Left colon (tissue), 2 donors: ENCODE results near the gene ZNF571. TPM values are rescaled to one million over a fixed set of nuclear protein-coding genes. Genes with fewer than 3 reads are reported as not detected.

Experiments
- ATAC-seq: fragments of 200-7000 bp; cut with Tn5 transposase; one replicate; pipeline ENCODE4 v1.9.1; 2020; ENCODE audit warnings: mild to moderate bottlenecking, moderate library complexity
- DNase-seq, 2 donors: peaks; one replicate each; pipeline ENCODE4 v3.0.0-alpha.2; 2020
- intact Hi-C, 2 donors: fragments of 100-400 bp; cut with DNase I in 1 of 2; cut with micrococcal nuclease in 1 of 2; formaldehyde crosslinking; loops; one replicate each; pipeline versions ENCODE4 v1.11.2 to v1.14.0; 2022; cut with DNase I, micrococcal nuclease
- long read RNA-seq: library from polyadenylated mRNA; unstranded; transcript quantifications from one replicate; pipeline ENCODE4 v2.0.0, GENCODE V29; 2021
- total RNA-seq, 2 donors: library from RNA; stranded (reverse); fragmentation: NEBNext Ultra II Directional; extraction: Animal tissue kit (Norgen Biotek cat#: 25700); gene quantifications; one replicate each; pipeline ENCODE4 v1.2.1, GENCODE V29; 2021
- donor health status: DM: no; HTN: no; CAD: no.
- donor health status: DM: yes; HTN: yes; CAD: no.

The ZNF571 gene
- total RNA-seq = 1 to 10 TPM; 2.6 to 2.8 TPM
- long read RNA-seq, partial matches to known transcripts = 0 of 1 reads
- long read RNA-seq, other reads (novel, unspliced or antisense) = 1 of 1 reads

DNA sequence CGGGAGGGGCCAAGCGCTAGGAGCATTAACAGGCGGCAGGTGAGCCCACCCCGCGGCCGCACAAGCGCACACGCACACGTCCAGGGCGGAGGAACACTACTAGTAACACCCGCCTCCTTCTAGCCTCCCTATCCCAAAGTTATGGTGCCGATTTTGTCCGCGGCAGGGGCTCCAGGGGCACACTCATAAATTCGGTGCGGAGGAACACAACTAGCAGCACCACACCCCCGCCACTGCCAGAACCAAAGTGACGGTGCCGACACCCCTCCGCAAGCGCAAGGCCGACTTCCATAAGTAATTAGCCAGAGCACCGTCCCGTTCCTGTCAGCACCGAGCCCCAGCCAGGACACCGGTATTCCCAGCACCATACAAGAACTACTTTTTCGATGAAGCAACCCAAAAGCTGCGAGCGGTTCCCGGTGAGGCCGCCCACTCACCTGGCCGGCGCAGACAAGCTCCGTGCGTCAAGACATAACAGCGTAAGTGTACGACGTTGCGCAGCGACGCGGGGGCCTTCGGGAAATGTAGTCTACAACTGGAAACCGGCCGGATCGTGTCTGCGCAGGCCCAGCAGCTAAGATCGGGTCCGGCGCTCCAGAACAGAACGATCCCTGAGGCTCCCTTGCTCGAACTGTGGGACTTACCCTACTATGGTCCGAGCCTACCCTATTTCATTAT, at the start of gene ZNF571, which contains the start of gene ZNF540:
Gene ZNF571, minus strand, starts transcription at position 489 of the 678 bp plus-strand sequence. CDS start 8,116 bp downstream, outside the sequence.
Gene ZNF540, plus strand, starts transcription at position 573 of the 678 bp plus-strand sequence. CDS start 3,572 bp downstream, outside the sequence.
- ATAC-seq (peak; percentile 98), DNase-seq (peak; percentile 96 to 97)
- intact Hi-C loops = loop anchor here in 1 of 2 donors (10.0 kb wide), 1 partner anchor 60 kb away; the partner anchor contains the start of gene ZFP30

DNA sequence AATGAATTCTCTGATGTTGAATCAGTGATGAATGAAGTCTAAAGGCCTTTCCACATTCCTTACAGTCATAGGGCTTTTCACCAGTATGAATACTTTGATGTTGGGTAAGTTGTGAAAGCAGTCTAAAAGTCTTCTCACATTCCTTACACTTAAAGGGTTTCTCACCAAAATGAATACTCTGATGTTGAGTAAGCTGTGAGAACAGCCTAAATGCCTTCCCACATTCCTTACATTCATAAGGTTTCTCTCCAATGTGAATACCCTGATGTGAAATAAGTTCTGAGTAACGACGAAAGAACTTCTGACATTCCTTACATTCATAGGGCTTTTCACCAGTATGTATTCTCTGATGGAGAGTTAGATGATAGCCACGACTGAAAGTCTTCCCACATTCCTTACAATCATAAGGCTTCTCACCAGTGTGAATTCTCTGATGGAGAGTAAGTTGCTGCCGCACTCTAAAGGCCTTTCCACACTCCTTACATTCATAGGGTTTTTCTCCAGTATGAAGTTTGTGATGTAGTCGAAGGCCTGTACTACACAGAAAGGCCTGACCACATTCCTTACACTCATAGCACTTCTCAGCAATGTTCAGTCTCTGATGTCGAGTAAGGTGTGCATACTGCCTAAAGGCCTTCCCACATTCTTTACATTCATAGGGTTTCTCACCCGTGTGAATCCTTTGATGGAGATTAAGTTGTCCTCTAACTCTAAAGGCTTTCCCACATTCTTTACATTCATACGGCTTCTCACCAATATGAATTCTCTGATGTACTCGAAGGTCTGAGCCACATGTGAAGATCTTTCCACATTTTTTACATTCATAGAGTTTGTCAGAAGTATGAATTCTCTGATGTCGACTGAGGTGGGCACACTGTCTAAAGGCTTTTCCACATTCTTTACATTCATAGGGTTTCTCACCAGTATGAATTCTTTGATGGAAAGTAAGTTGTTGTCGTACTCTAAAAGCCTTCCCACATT, 40.8 kb upstream of the ZNF571 start:
- no peak for DNase-seq
- intact Hi-C loops = no loop called here
- no peak for ATAC-seq

DNA sequence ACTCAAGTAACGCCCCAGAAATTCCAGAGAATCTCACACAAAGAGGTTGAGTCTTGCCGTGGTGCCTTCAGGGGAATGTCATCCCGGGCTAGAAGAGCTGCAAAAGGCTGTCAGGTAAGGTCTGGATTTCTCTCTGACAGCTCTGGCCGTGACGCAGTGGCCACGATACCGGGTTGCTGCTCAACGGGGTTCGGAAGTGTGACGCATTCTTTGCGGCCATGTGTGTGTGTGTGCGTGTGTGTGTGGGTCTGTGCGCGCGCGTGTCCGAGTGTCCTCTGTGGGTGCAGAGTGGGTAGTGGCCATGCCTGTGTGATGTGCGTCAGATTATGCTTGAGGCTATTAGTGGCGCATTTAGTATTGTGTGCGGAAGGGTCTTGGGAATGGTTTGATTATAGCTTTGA, 390 bp upstream of the ZNF571 start:
- intact Hi-C loops = loop anchor here in 1 of 2 donors (10.0 kb wide), 1 partner anchor 60 kb away; the partner anchor contains the start of gene ZFP30
- peak; percentile 71 to 72 for DNase-seq
- ATAC-seq = peak; percentile 58

DNA sequence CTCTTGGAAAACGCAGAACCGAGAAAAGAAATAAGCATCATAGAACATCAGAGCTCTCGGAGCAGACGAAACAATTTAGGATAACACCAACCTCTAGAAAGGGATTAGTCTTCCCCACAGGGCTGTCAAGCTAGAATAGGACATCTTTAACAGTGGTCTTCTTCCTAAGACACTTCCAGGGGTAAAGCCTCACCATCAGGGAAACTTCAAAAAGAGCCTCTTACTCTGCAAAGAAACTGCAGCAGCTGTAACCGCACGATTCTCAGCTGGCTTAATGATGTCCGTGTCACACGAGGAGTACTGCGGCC, 642 bp downstream of the ZNF571 start:
- DNase-seq = no peak
- intact Hi-C loops = loop anchor here in 1 of 2 donors (10.0 kb wide), 1 partner anchor 61 kb away; the partner anchor contains the start of gene ZFP30
- ATAC-seq = no peak

DNA sequence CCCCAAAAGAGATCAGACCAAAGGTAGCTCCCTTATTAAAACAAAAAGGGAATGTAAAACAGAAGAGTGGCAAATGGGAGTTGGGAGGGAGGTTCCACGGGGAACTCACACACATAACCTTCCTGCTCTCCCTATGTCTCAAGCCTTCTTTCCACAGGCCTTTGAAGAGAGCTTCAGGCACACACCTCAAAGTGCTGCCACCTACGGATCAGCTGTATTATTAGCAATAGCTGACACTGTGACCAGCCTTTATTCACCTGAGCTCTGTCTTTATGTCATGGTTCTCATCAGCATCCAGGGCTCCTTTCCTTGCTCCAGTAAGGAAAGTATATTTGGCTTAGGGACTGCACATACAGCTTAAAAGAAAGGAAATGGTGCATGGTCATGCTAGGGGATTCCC, 11.3 kb downstream of the ZNF571 start:
- ATAC-seq (no peak), DNase-seq (no peak)
- intact Hi-C loops = no loop called here

DNA sequence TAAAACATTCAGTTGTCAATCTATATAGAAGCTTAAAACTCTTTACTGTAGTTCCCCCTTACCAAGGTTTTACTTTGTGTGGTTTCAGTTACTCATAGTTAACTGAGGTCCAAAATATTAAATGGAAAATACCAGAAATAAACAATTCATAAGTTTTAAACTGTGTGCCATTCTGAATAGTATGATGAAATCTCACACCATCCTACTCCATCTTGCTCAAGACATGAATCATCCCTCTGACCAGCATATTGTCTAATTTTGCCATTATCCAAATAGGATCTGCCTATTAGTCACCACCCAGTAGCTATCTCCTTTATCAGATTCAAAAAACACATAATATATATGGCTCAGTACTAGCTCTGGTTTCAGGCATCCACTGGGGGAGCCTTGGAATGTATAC, 22.4 kb downstream of the ZNF571 start:
- intact Hi-C loops = no loop called here
- ATAC-seq (no peak), DNase-seq (no peak)

DNA sequence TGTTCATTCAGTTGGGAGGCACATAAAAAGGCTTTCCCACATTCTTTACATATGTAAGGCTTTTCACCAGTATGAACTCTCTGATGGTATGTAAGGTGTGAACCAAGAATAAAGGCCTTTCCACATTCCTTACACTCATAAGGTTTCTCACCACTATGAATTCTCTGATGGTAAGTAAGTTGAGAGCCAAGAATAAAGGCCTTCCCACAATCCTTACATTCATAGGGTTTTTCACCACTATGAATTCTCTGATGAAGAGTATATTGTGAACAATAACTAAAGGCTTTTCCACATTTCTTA, 29.3 kb downstream of the ZNF571 start:
- intact Hi-C loops = no loop called here

DNA sequence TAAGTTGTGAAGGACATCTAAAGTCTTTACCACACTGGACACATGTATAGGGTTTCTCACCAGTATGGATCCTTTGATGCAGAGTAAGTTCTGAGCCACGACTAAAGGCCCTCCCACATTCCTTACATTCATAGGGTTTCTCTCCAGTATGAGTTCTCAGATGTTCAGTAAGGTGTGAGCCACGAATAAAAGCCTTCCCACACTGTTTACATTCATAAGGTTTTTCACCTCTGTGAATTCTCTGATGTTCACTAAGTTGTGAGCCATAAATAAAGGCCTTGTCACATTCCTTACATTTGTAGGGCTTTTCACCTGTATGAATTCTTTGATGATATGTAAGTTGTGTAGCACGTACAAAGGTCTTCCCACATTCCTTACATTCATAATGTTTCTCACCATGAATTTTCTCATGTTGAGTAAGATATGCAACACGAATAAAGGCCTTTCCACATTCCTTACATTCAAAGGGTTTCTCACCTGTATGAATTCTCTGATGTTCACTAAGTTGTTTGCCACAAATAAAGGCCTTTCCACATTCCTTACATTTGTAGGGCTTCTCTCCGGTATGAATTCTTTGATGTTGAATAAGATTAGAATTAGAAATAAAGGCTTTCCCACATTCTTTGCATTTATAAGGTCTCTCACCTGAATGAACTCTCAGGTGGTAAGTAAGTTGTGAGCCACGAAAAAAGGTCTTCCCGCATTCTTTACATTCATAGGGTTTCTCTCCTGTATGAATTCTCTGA, 29.8 kb downstream of the ZNF571 start:
- DNase-seq (no peak), ATAC-seq (no peak)
- intact Hi-C loops = no loop called here

More for the DNA sequence above, 29.3 kb downstream of the ZNF571 start:
- DNase-seq (no peak), ATAC-seq (no peak)

DNA sequence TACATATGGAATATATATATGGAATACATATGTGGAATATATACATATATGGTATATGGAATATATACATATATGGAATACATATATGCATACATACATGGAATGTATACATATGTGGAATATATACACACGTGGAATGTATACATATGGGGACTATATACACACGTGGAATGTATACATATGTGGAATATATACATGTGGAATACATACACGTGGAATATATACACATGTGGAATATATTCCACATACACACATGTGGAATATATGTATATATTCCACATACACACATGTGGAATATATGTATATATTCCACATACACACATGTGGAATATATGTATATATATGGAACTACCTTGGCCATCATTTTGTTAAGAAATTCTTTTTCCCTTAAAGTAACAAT, 31.1 kb downstream of the ZNF571 start:
- DNase-seq (no peak), ATAC-seq (no peak)
- intact Hi-C loops = no loop called here

DNA sequence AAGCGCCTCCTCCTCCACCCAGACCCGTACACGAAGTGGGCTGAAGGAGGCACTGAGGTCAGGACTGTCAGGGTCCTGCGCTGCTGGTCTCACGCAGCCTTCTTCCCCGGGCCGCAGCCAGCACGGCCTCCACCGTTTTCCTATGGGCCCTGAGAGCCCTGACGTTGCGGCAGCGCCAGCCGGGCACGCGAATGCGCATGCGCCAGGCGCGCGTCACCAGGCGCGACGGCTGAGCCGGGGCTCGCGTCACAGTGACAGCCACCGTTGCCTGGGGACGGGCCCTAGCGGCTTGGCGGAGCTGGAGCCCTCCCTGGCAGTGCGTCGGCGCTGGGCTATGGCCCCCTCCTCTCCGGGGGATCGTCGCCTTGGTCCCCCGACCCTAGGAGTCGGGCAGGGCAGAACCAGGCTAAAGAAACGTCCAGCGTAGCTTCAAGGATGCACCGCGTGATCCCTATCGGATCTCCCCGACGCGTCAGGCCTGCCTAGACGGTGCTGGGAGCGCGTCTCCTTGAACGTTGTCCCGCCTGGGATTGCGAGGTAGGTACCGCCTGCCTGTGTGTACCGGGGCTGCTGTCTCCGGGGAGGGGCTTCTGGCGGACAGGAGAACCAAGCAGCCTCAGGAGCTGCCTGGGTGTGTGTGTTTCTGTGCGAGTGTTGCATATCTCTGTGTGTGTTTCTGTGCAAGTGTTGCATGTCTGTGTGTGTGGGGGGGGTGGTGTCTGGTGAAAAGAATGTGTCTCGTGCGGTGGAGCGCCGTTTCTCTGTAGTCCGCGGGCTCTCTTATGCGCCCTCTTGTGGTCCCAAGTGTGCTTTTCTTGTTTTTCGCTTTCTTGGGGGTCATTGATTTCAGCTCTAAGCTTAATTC, 43.2 kb downstream of the ZNF571 start:
- intact Hi-C loops = no loop called here
- peak; percentile 97 for ATAC-seq
- DNase-seq = peak in 1 of 2 donors; percentile 52

DNA sequence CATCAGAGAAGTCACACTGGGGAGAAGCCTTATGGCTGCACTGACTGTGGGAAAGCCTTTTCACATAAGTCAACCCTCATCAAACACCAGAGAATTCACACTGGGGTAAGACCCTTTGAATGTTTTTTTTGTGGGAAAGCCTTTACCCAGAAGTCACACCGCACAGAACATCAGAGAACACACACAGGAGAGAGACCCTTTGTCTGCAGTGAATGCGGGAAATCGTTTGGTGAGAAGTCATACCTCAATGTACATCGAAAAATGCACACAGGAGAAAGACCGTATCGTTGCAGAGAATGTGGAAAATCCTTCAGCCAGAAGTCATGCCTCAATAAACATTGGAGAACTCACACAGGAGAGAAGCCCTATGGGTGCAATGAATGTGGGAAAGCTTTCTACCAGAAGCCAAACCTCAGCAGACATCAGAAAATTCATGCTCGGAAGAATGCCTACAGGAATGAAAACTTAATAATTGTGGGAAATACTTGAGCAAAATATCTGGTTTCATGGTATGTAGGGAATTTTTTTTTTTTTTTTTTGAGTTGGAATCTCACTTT, 57.1 kb downstream of the ZNF571 start:
- ATAC-seq (no peak), DNase-seq (no peak)
- intact Hi-C loops = no loop called here

DNA sequence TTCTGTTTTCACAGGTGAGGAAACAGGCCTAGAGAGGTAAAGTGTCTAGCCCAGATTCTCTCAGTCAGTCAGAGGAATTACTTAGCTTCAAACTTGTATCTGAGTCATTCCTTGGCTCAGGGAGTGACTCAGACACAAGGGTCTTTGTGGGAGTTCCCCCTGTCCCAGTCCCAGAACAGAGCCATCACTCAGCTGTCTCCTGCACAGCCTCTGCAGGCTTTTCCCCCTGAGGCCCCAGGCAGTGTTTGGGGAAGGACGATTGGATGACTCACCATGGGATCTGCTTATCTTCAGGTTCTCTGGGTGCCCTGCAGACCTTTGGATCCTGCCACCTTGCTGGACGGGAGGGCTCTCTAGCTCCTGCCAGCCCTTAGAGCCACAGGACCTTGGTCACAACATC, 74.7 kb downstream of the ZNF571 start:
- ATAC-seq (no peak), DNase-seq (no peak)
- intact Hi-C loops = no loop called here

Other genes starting within 250 kb of the ZNF571 start
- gene ZNF527, start 223.7 kb downstream of the ZNF571 start, total RNA-seq = 1 to 10 TPM; 3.9 to 5.3 TPM
- gene ZNF569, start 127.3 kb downstream of the ZNF571 start, total RNA-seq = 1 to 10 TPM; 1.4 to 1.6 TPM
- 1 to 10 TPM; 2.8 to 3.2 TPM for gene ZNF570, start 125.4 kb downstream of the ZNF571 start, total RNA-seq
- gene ZNF793, start 87.9 kb downstream of the ZNF571 start, total RNA-seq = 1 to 10 TPM; 2.6 to 3.2 TPM
- gene ZNF540, start 84 bp upstream of the ZNF571 start, total RNA-seq = 1 to 10 TPM in 1 of 2 donors, under 1 TPM in 1; 0.92 to 1.3 TPM
- gene ZFP30, start 60.7 kb upstream of the ZNF571 start, total RNA-seq = 1 to 10 TPM; 6.4 to 8.3 TPM
- 1 to 10 TPM; 5.7 to 6.1 TPM for gene ZNF607, start 125.0 kb upstream of the ZNF571 start, total RNA-seq
- 1 to 10 TPM; 6.0 to 7.4 TPM for gene ZNF573, start 184.8 kb upstream of the ZNF571 start, total RNA-seq